Trophoblast cell (in vitro differentiated cells and primary cell): ENCODE results near the gene CDH7.

ENCODE experiments used
- DNase-seq, 2 donors: peaks; one replicate each; pipeline ENCODE4 v3.0.0-alpha.2; 2016
- H2AFZ ChIP-seq: 2 replicates; pipeline ENCODE4 v1.6.1; 2013; ENCODE audit warnings: low read length, moderate library complexity, mild to moderate bottlenecking; ENCODE audit not compliant: insufficient read depth, poor library complexity
- H2AK5ac ChIP-seq: 2 replicates; pipeline ENCODE4 v1.6.1; 2013; ENCODE audit warnings: mild to moderate bottlenecking, low read length
- H2BK120ac ChIP-seq: 2 replicates; pipeline ENCODE4 v1.6.1; 2013; ENCODE audit warnings: low read length, mild to moderate bottlenecking, moderate library complexity; ENCODE audit not compliant: insufficient read depth, poor library complexity
- H2BK12ac ChIP-seq: 2 replicates; pipeline ENCODE4 v1.6.1; 2013; ENCODE audit warnings: mild to moderate bottlenecking, low read length, moderate library complexity
- H2BK5ac ChIP-seq: 2 replicates; pipeline ENCODE4 v1.6.1; 2013; ENCODE audit warnings: low read length, low read depth, moderate library complexity, mild to moderate bottlenecking; ENCODE audit not compliant: poor library complexity
- H3K14ac ChIP-seq: 2 replicates; pipeline ENCODE4 v1.6.1; 2013; ENCODE audit warnings: mild to moderate bottlenecking, low read length
- H3K18ac ChIP-seq: 2 replicates; pipeline ENCODE4 v1.6.1; 2013; ENCODE audit warnings: mild to moderate bottlenecking, low read length
- H3K23ac ChIP-seq: 2 replicates; pipeline ENCODE4 v1.6.1; 2013; ENCODE audit warnings: low read length
- H3K27ac ChIP-seq: 2 replicates; pipeline ENCODE4 v1.5.1; 2013; ENCODE audit warnings: low read depth, mild to moderate bottlenecking, inconsistent platforms, low read length, moderate library complexity
- H3K27me3 ChIP-seq: 2 replicates; pipeline ENCODE4 v1.6.1; 2013; ENCODE audit warnings: inconsistent platforms, mild to moderate bottlenecking, low read length, moderate library complexity; ENCODE audit not compliant: insufficient read depth
- H3K36me3 ChIP-seq, 2 experiments: 1 replicate in 1 of 2; 2 replicates in 1 of 2; pipeline ENCODE4 v1.6.1; 2013; ENCODE audit warnings: low read length in 2 of 2, mild to moderate bottlenecking in 2 of 2, moderate library complexity in 1 of 2; ENCODE audit not compliant: insufficient read depth in 2 of 2, control insufficient read depth in 1 of 2
- H3K4ac ChIP-seq: 2 replicates; pipeline ENCODE4 v1.6.1; 2013; ENCODE audit warnings: low read depth, mild to moderate bottlenecking, low read length, moderate library complexity
- H3K4me1 ChIP-seq, 2 experiments: 1 replicate in 1 of 2; 2 replicates in 1 of 2; pipeline ENCODE4 v1.6.1; 2013; ENCODE audit warnings: low read length in 2 of 2, mild to moderate bottlenecking in 2 of 2, moderate library complexity in 1 of 2; ENCODE audit not compliant: insufficient read depth in 2 of 2, control insufficient read depth in 1 of 2
- H3K4me2 ChIP-seq: 2 replicates; pipeline ENCODE4 v1.6.1; 2013; ENCODE audit warnings: inconsistent platforms, mild to moderate bottlenecking, low read length, moderate library complexity
- H3K4me3 ChIP-seq: 2 replicates; pipeline ENCODE4 v1.5.1; 2013; ENCODE audit warnings: mild to moderate bottlenecking, low read depth, low read length, inconsistent platforms
- H3K79me1 ChIP-seq: one replicate; pipeline ENCODE4 v1.6.1; 2013; ENCODE audit warnings: low read length
- H3K79me2 ChIP-seq: 2 replicates; pipeline ENCODE4 v1.6.1; 2013; ENCODE audit warnings: low read length, mild to moderate bottlenecking; ENCODE audit not compliant: control insufficient read depth, insufficient read depth, poor library complexity
- H3K9ac ChIP-seq: 2 replicates; pipeline ENCODE4 v1.6.1; 2013; ENCODE audit warnings: mild to moderate bottlenecking, low read length
- H3K9me3 ChIP-seq: 2 replicates; pipeline ENCODE4 v1.6.1; 2013; ENCODE audit warnings: low read depth, mild to moderate bottlenecking, control low read depth, inconsistent platforms, low read length; ENCODE audit not compliant: insufficient read depth
- H4K12ac ChIP-seq: 2 replicates; pipeline ENCODE4 v1.6.1; 2013; ENCODE audit warnings: low read depth, mild to moderate bottlenecking, low read length, moderate library complexity
- H4K8ac ChIP-seq: 2 replicates; pipeline ENCODE4 v1.6.1; 2013; ENCODE audit warnings: low read depth, mild to moderate bottlenecking, low read length, moderate library complexity
- H4K91ac ChIP-seq: one replicate; pipeline ENCODE4 v1.6.1; 2013; ENCODE audit warnings: low read depth, mild to moderate bottlenecking, low read length, moderate library complexity
- WGBS: extraction: QIAGEN DNeasy Blood & Tissue Kit; methylation state at CpG from one replicate; pipeline ENCODE4 v1.1.7; 2013; ENCODE audit warnings: missing lambda C conversion rate; ENCODE audit not compliant: insufficient read length, insufficient coverage; ENCODE audit errors: extremely low coverage; 5-methylcytosine and 5-hydroxymethylcytosine counted together

CDH7 gene

DNA sequence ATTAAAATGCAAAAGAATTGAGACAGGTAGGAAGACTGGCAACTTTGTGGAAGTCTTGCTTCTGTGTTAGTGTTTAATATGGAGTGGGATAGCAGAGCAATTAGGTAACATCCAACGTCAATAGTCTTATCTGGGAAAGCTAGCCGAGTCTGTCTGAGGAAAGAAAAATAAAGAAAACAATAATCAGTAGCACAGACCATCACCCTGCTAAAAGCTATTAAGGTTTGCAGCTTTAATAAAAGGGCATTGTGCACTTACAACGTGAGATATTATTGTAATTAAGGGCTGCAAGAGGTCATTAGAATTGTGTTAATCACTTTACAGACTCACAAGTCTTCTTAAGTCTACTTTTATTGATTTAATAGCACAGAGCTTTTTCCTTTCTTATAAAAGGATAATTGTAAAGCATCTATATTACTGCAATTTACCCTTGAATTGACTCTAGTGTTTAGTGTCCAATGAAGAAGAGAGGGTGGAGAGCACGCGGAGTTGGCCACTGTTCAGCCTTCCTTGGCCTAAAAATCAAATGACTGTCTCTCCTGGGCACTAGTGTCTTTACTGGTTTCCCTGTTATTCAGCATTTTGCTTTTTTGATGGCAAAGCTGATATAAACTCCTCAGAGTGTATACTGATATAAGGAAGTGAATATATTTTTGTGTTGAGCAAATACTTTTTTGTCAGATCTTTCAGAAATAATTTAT lies 2.0 kb downstream of the CDH7 start:
- H3K4me3 ChIP-seq = no peak overlapping the region
- no CpG with 5 or more reads among the region's 5 CpGs for WGBS

DNA sequence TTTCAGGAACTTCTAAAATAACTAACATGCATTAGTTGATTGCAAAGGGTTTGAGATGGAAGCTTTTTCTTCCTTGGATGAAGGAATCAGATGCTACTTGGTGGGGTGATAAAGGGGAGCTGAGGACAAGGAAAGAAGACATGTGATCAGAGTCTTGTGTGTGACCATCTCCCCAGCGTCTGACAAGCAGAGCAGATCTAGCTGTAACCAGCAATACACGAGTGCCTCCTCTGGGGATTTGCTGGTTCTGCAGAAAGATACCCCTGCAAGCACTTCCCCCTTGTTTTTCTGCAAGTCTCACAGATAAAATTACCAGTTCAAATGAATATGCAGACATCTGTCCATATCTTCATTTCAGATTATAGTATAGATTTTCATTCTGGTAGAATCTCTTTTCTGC lies 2.7 kb downstream of the CDH7 start:
- peak in 1 of 2 donors; percentile 10 for DNase-seq
- Histone ChIP-seq H3K18ac (no peak overlapping the region), H3K9ac (no peak overlapping the region), H3K27ac (no peak overlapping the region), H2BK12ac (no peak overlapping the region), H3K27me3 (peaks cover 3% of the 10 kb centered on the region), H4K12ac (no peak overlapping the region), H3K4me2 (no peak overlapping the region), H3K4me1 (peaks cover 8 to 10% of the 10 kb centered on the region in 2 experiments), H3K79me1 (no peaks in the 10 kb centered on the region), H2BK5ac (no peak overlapping the region), H3K4ac (no peak overlapping the region), H4K91ac (no peak overlapping the region), H3K23ac (no peak overlapping the region), H3K79me2 (no peaks in the 10 kb centered on the region), H3K14ac (no peak overlapping the region), H2AFZ (no peak overlapping the region), H2AK5ac (no peak overlapping the region), H3K4me3 (no peak overlapping the region), H4K8ac (no peak overlapping the region), H3K9me3 (no peaks in the 10 kb centered on the region), H2BK120ac (no peak overlapping the region), H3K36me3 (no peaks in the 10 kb centered on the region)
- WGBS = no CpG with 5 or more reads among the region's 2 CpGs

More for the DNA sequence above, 2.0 kb downstream of the CDH7 start:
- Histone ChIP-seq H3K27me3 (peaks cover 3% of the 10 kb centered on the region), H2BK120ac (no peak overlapping the region), H3K9me3 (no peaks in the 10 kb centered on the region), H3K4me1 (peaks cover 8 to 10% of the 10 kb centered on the region in 2 experiments), H4K12ac (no peak overlapping the region), H3K4ac (no peak overlapping the region), H4K91ac (no peak overlapping the region), H4K8ac (no peak overlapping the region), H3K27ac (no peak overlapping the region), H3K14ac (no peak overlapping the region), H2BK5ac (no peak overlapping the region), H2AFZ (no peak overlapping the region), H3K79me1 (no peaks in the 10 kb centered on the region), H2AK5ac (no peak overlapping the region), H2BK12ac (no peak overlapping the region), H3K4me2 (no peak overlapping the region), H3K18ac (no peak overlapping the region), H3K23ac (no peak overlapping the region), H3K36me3 (no peaks in the 10 kb centered on the region), H3K79me2 (no peaks in the 10 kb centered on the region), H3K9ac (no peak overlapping the region)
- no peak for DNase-seq

DNA sequence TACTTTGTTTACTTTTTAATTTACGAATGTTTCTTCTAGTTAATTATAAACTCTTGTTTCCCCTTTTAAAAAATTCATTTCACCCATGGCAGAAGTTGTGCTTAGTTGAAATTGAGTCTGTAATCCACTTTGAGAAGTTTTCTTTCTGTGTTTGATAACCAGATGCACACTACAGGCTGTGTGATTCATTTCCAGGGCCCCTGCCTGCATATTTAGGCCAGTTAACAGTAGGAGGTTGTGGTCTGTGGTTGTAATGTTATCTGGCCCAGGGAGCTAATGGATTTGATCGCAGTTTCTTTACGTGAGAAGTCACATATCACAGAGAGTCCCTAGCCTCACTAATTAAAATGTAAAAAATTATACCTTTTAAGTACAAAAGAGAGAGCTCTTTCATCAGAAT lies 3.3 kb downstream of the CDH7 start:
- Histone ChIP-seq H3K36me3 (no peaks in the 10 kb centered on the region), H4K8ac (no peak overlapping the region), H2AFZ (no peak overlapping the region), H3K14ac (no peak overlapping the region), H2BK5ac (no peak overlapping the region), H3K79me1 (no peaks in the 10 kb centered on the region), H3K4me1 (peaks cover 8 to 10% of the 10 kb centered on the region in 2 experiments), H3K27ac (no peak overlapping the region), H3K4me3 (no peak overlapping the region), H3K79me2 (no peaks in the 10 kb centered on the region), H3K18ac (no peak overlapping the region), H3K9me3 (no peaks in the 10 kb centered on the region), H4K12ac (no peak overlapping the region), H2BK12ac (no peak overlapping the region), H2BK120ac (no peak overlapping the region), H3K23ac (no peak overlapping the region), H4K91ac (no peak overlapping the region), H3K27me3 (peaks cover 3% of the 10 kb centered on the region), H3K4ac (no peak overlapping the region), H2AK5ac (no peak overlapping the region), H3K9ac (no peak overlapping the region), H3K4me2 (no peak overlapping the region)
- no peak for DNase-seq
- WGBS = no CpG with 5 or more reads among the region's 3 CpGs

DNA sequence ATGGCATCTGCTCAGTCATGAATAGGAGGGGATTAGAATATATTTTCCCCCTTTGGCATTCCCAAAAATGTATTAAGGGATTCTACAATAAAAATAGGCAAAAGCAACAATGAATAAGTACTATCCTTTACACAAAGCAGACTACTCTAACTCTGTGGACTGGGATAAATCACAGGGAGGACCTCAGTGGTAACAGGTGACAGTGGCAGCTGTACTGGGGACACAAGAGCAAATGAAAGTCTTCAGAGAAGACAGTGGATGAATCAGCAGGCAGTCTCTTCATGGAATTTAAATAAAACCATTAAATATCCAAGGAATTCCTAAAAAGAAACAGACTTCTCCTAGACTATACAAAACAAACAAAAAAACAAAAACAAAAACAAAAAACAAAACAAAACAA lies 4.8 kb downstream of the CDH7 start:
- Histone ChIP-seq H3K9ac (no peak overlapping the region), H2AFZ (no peak overlapping the region), H3K18ac (no peak overlapping the region), H2BK12ac (no peak overlapping the region), H3K36me3 (no peaks in the 10 kb centered on the region), H3K14ac (no peak overlapping the region), H3K4me1 (peaks cover 7 to 8% of the 10 kb centered on the region in 2 experiments), H2AK5ac (no peak overlapping the region), H3K79me1 (no peaks in the 10 kb centered on the region), H3K4me3 (no peak overlapping the region), H4K91ac (no peak overlapping the region), H3K27ac (no peak overlapping the region), H3K27me3 (peaks cover 3% of the 10 kb centered on the region), H2BK5ac (no peak overlapping the region), H3K9me3 (no peaks in the 10 kb centered on the region), H3K79me2 (no peaks in the 10 kb centered on the region), H3K4ac (no peak overlapping the region), H4K8ac (no peak overlapping the region), H3K23ac (no peak overlapping the region), H2BK120ac (no peak overlapping the region), H4K12ac (no peak overlapping the region), H3K4me2 (no peak overlapping the region)
- no peak for DNase-seq
